ENCODE data around the gene PRM1. TPM values are rescaled to one million over a fixed set of nuclear protein-coding genes. Genes with fewer than 3 reads are reported as not detected.

PRM1 gene
- total and polyA plus RNA-seq, 2 of the 13 experiments (the other 11 are each of a cell fraction or from before 2014, with no cell fraction given): not detected

GRCh38 chr16:11306997-11307638, 26.0 kb upstream of the PRM1 start (continued):
- TF ChIP-seq IRF9 (CRISPR knock-in tag; IDR thresholded peaks at IDR 0.05; ENCODE audit: borderline replicate concordance) (no peak), ZNF710 (CRISPR knock-in tag; IDR thresholded peaks at IDR 0.05; ENCODE audit: borderline replicate concordance) (peak; percentile 88; the same call in 1 of the 2 replicates), ZNF124 (CRISPR knock-in tag; IDR thresholded peaks at IDR 0.05) (peak; percentile 93), MTF2 (CRISPR knock-in tag; IDR thresholded peaks at IDR 0.05; ENCODE audit: borderline replicate concordance) (peak; percentile 55; the same call in 1 of the 2 replicates), SATB2 (CRISPR knock-in tag; IDR thresholded peaks at IDR 0.05) (no peak), ZZZ3 (CRISPR knock-in tag; IDR thresholded peaks at IDR 0.05; ENCODE audit: borderline replicate concordance) (no peak), ZNF431 (CRISPR knock-in tag; IDR thresholded peaks at IDR 0.05; ENCODE audit: borderline replicate concordance, low read depth) (no peak), FOXO4 (CRISPR knock-in tag; conservative IDR thresholded peaks at IDR 0.05) (no peak), ZNF556 (CRISPR knock-in tag; IDR thresholded peaks at IDR 0.05; ENCODE audit: borderline replicate concordance) (no peak; the same call in 1 of the 2 replicates), ZNF292 (CRISPR knock-in tag; IDR thresholded peaks at IDR 0.05; ENCODE audit: borderline replicate concordance, low read depth) (peak; percentile 56; the same call in 1 of the 2 replicates), NR3C1 (CRISPR knock-in tag; IDR thresholded peaks at IDR 0.05) (no peak), TP53 (CRISPR knock-in tag; conservative IDR thresholded peaks at IDR 0.05) (no peak; the same call in 1 of the 2 replicates), TEAD2 (CRISPR knock-in tag; IDR thresholded peaks at IDR 0.05) (no peak), ZNF646 (CRISPR knock-in tag; IDR thresholded peaks at IDR 0.05) (peak; percentile 22; the same call in 1 of the 2 replicates), HDAC6 (IDR thresholded peaks at IDR 0.05; ENCODE audit: low read depth, low read length) (no peak), ZNF230 (CRISPR knock-in tag; IDR thresholded peaks at IDR 0.05) (no peak), POLR2AphosphoS2 (IDR thresholded peaks at IDR 0.05; ENCODE audit: low read depth, low read length) (no peak)
